ENCODE measurements around the gene SCN2A.

Gene SCN2A

GRCh38 chr2:165348441-165348840 lies 109.2 kb downstream of the SCN2A start:
- Histone ChIP-seq H3K27me3 (ENCODE audit: insufficient read depth, low read depth) (no peaks in the 10 kb centered on the region), H4K20me1 (ENCODE audit: insufficient read depth) (no peaks in the 10 kb centered on the region), H3K79me2 (ENCODE audit: insufficient read depth, low read depth) (no peaks in the 10 kb centered on the region), H3K27ac (no peak overlapping the region), H3K4me3 (IDR thresholded peaks at IDR 0.05; ENCODE audit: insufficient read depth, low read depth, low read length) (no peak overlapping the region), H3K4me2 (no peak overlapping the region), H3K9ac (no peak overlapping the region), H2AFZ (ENCODE audit: low read depth) (no peak overlapping the region), H3K4me1 (ENCODE audit: low read depth, poor library complexity, severe bottlenecking) (no peaks in the 10 kb centered on the region), H3K36me3 (ENCODE audit: insufficient read depth) (no peaks in the 10 kb centered on the region)
- TF ChIP-seq CTCF (conservative IDR thresholded peaks at IDR 0.05; ENCODE audit: low read depth, low read length) = no peak

- Histone ChIP-seq H2AFZ (ENCODE audit: low read depth) (no peak overlapping the region), H3K4me1 (ENCODE audit: low read depth, poor library complexity, severe bottlenecking) (no peaks in the 10 kb centered on the region), H3K36me3 (ENCODE audit: insufficient read depth) (no peaks in the 10 kb centered on the region), H3K27me3 (ENCODE audit: insufficient read depth, low read depth) (no peaks in the 10 kb centered on the region), H3K4me3 (IDR thresholded peaks at IDR 0.05; ENCODE audit: insufficient read depth, low read depth, low read length) (no peak overlapping the region), H3K4me2 (no peak overlapping the region), H3K9ac (no peak overlapping the region), H3K79me2 (ENCODE audit: insufficient read depth, low read depth) (no peaks in the 10 kb centered on the region), H4K20me1 (ENCODE audit: insufficient read depth) (no peaks in the 10 kb centered on the region), H3K27ac (no peak overlapping the region)
- TF ChIP-seq CTCF (conservative IDR thresholded peaks at IDR 0.05; ENCODE audit: low read depth, low read length) = no peak
Observed at GRCh38 chr2:165349181-165349580, 110.0 kb downstream of the SCN2A start.

- H3K4me2 ChIP-seq = peak overlapping the region; percentile 4; the same call in 1 of the 2 replicates
- H3K9ac ChIP-seq = no peak overlapping the region
- no peaks in the 10 kb centered on the region for H3K27me3 ChIP-seq (ENCODE audit: insufficient read depth, low read depth)
Observed at GRCh38 chr2:165357758-165358157, 118.5 kb downstream of the SCN2A start.

GRCh38 chr2:165361514-165361913 lies 122.3 kb downstream of the SCN2A start:
- no peaks in the 10 kb centered on the region for H3K79me2 ChIP-seq (ENCODE audit: insufficient read depth, low read depth)
- no peaks in the 10 kb centered on the region for H3K36me3 ChIP-seq (ENCODE audit: insufficient read depth)
- no peak for TF ChIP-seq CTCF (conservative IDR thresholded peaks at IDR 0.05; ENCODE audit: low read depth, low read length)
- no peak overlapping the region for H3K9ac ChIP-seq
- H4K20me1 ChIP-seq (ENCODE audit: insufficient read depth) = no peaks in the 10 kb centered on the region
- no peak overlapping the region for H3K4me2 ChIP-seq
- H2AFZ ChIP-seq (ENCODE audit: low read depth) = no peak overlapping the region
- no peak overlapping the region for H3K4me3 ChIP-seq (IDR thresholded peaks at IDR 0.05; ENCODE audit: insufficient read depth, low read depth, low read length)
- H3K4me1 ChIP-seq (ENCODE audit: low read depth, poor library complexity, severe bottlenecking) = peaks cover 15% of the 10 kb centered on the region
- H3K27ac ChIP-seq = no peak overlapping the region
- H3K27me3 ChIP-seq (ENCODE audit: insufficient read depth, low read depth) = no peaks in the 10 kb centered on the region

More at GRCh38 chr2:165357758-165358157, 118.5 kb downstream of the SCN2A start:
- Histone ChIP-seq H3K36me3 (ENCODE audit: insufficient read depth) (no peaks in the 10 kb centered on the region), H3K4me3 (IDR thresholded peaks at IDR 0.05; ENCODE audit: insufficient read depth, low read depth, low read length) (no peak overlapping the region), H2AFZ (ENCODE audit: low read depth) (no peak overlapping the region), H3K4me1 (ENCODE audit: low read depth, poor library complexity, severe bottlenecking) (peaks cover 15% of the 10 kb centered on the region), H3K79me2 (ENCODE audit: insufficient read depth, low read depth) (no peaks in the 10 kb centered on the region), H4K20me1 (ENCODE audit: insufficient read depth) (no peaks in the 10 kb centered on the region), H3K27ac (peak overlapping the region; percentile 12; the same call in 1 of the 2 replicates)
- TF ChIP-seq CTCF (conservative IDR thresholded peaks at IDR 0.05; ENCODE audit: low read depth, low read length) = no peak

Measured in KMS-11 (cell line).